NCI-H2107 treated with DMSO at 0.1 percent for 48 hours (cell line): Measurements from ENCODE around the gene KCNE4.

Source experiments
- DNase-seq: peaks from one replicate; lab custom pipeline; 2025; ENCODE audit not compliant: unreplicated experiment; lab: John Stamatoyannopoulos, UW

KCNE4 gene

GRCh38 chr2:223083402-223084070 lies 31.5 kb downstream of the KCNE4 start:
- no peak for DNase-seq

DNA sequence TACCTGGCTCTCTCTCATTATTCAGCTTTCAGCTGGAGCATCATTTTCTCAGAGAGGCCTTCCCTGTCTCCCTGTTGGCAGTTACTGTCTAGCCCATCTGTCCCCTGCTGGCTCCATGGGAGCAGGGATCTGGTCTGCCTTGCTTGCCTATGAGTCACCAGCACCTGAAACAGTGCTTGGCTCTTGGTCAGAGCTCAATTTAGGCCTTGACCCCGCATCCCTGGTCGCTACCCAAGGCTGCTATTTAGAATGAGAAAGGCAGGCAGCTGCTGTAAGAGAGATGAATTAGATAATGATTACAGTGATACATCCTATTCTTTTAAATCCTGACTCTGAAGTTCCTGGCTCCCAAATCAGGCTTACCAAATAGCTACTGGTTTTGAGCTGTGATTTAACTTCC lies 32.9 kb downstream of the KCNE4 start:
- no peak for DNase-seq

- no peak for DNase-seq
These were observed 34.5 kb downstream of the KCNE4 start for GRCh38 chr2:223086370-223086981.

- DNase-seq = no peak
These were observed 35.5 kb downstream of the KCNE4 start for GRCh38 chr2:223087466-223087865.

GRCh38 chr2:223088866-223089265 lies 36.9 kb downstream of the KCNE4 start:
- no peak for DNase-seq

- DNase-seq = no peak
These were observed 38.0 kb downstream of the KCNE4 start for GRCh38 chr2:223090039-223090438.

- DNase-seq = no peak
These were observed 38.7 kb downstream of the KCNE4 start for GRCh38 chr2:223090540-223091235.

DNA sequence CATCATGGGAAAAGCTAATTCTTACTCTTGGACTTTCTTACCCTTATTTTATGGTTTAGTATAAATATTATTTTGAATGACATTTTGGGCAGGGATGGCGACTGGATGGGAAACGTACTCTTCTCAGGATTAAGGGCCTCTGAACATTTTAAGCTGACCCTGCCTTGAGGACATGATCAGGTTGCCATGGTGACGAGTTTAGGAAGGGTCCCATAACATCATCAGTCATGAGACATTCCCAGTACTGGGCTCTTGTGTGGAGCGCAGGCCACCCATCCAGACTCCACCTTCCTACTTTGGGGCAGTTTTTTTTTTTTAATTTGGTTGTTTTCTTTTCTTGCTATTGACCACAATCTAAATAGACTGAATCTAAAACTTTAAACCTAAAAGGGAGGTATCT lies 40.7 kb downstream of the KCNE4 start:
- DNase-seq = no peak

- DNase-seq = peak; percentile 5
These were observed 41.6 kb downstream of the KCNE4 start for GRCh38 chr2:223093436-223094241.

DNA sequence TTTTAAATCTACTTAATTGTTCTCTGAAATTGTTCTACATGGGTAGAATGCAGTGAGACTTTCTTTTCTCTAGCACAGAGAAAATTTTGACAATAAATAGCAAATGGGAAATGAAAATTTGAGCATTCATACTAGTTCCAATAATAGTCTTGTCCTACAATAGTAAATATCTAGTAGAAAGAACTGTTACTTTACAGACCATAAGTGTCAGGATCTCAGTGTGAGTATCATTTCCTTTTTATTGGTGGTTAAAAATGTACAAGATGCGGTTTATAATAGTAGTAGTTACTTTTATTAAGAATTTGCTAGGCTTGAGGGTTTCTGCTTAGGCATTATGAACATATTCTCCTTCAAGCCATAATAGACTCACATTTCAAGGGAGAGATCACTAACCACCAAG lies 43.2 kb downstream of the KCNE4 start:
- no peak for DNase-seq

DNA sequence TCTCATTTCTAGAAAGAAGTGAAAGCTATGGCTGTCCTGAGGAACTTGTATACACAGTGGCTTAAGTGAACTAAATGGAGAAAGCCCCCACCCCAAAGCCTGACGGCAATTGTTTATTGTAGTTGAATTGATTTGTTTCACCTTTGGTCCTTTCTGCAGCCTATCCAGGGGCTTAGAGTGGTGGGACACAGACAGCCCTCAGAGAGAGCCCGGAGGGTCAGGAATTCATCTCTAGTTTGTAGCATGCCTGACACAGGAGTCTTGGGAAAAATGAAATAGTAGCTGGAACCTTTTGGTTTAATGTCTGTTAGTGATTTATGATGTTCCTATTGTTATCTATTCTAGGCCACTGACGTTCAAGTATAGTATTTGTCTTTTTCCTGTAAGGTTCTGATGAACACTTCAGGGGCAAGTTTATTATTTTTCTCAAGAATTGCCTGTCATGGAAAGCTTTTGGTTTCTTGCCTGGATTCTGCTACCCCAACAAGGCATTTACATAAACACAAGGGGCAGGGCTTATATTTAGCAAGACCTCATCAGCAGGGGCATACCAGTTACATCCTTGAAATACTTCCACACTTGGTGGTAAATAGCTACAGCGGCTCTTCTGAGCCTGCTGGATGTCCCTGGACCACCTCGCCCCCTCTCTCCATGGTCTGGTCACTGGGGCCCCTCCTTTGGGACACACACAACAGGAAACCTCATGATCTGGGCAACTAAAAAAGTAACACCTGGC lies 44.4 kb downstream of the KCNE4 start:
- no peak for DNase-seq

GRCh38 chr2:223097888-223098383 lies 45.9 kb downstream of the KCNE4 start:
- no peak for DNase-seq

- DNase-seq = no peak
These were observed 47.6 kb downstream of the KCNE4 start for GRCh38 chr2:223099561-223099960.

- no peak for DNase-seq
These were observed 48.1 kb downstream of the KCNE4 start for GRCh38 chr2:223100061-223100511.

- peak; percentile 14 for DNase-seq
These were observed 49.5 kb downstream of the KCNE4 start for GRCh38 chr2:223101340-223102039.

DNA sequence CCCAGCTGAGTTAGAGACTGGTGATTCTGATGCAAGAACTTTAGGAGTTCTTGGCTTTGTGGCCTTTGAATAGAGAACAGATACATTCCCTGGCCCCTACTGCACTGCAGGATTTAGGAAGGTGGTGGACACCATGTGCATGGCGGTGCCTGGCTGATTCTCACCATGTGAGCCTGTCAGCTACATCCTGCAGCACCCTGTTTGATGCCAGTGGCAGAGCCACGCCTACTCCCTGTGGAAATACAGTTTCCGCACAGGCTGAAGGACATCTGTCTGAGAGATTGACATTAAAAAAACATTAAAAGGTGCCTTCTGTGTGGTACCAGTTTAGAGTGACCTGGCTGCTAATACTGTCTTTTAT lies 50.0 kb downstream of the KCNE4 start:
- DNase-seq = no peak

GRCh38 chr2:223102450-223102849 lies 50.5 kb downstream of the KCNE4 start:
- DNase-seq = no peak

DNA sequence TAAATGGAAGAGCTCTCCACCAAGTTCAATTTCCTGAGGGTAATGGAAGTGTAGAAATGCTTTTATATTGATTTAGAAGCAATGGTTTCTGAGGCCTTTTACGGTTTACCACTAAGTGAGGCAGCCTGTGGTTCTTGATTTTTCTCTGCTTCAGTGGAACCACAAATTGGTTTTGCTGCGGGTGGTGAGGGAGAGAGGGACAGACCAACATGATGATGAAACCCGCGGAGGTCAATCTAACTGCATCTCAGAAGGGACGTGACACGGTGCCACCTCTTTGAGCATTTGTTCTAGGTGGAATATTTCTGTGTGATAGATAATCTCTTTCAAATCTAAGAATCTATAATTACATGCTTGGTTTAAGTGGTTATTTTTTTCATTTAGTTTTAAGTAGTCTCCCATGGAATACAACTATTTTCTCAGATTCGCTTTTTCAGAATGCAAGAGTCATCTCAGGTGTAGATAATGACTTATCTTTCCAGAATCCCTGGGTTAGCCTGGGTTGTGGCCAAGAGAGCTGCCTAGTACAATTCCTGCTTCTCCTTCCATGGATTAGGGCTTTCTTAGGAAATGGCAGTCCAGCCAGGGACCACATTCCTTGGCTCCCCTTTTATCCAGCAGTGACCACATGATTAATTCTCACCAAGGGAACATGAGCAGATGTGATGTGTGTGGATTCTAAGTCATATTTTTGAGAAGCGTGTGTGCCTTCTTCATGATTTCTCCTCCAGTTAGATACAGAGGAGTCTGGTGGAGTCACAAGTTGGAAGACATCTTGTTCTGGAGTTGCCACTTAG lies 52.5 kb downstream of the KCNE4 start:
- DNase-seq = peak; percentile 35
